Uterus (tissue), 4 donors: ENCODE measurements around the gene TMEM59L. TPM values are rescaled to one million over a fixed set of nuclear protein-coding genes. Genes with fewer than 3 reads are reported as not detected.
A peak's percentile ranks its signal among the peaks of the same experiment; 100 is the strongest.

ENCODE experiments used
- DNase-seq, 2 donors: peaks; one replicate each; pipeline ENCODE4 v3.0.0-alpha.2; 2019 to 2020
- H3K27ac ChIP-seq, 2 donors: fragments of 200-600 bp; sonication (generic); 1 replicate in 1 of 2; 2 replicates in 1 of 2; pipeline ENCODE4 v1.5.1; 2016 to 2018
- H3K27me3 ChIP-seq, 2 donors: fragments of 200-600 bp; sonication (generic); one replicate each; pipeline ENCODE4 v1.5.1; 2018 to 2019; ENCODE audit warnings: control low read depth in 1 of 2
- H3K36me3 ChIP-seq, 2 donors: fragments of 200-600 bp; sonication (generic); one replicate each; pipeline ENCODE4 v1.5.1; 2019; ENCODE audit warnings: control low read depth in 1 of 2
- H3K4me1 ChIP-seq, 2 donors: fragments of 200-600 bp; sonication (generic); one replicate each; pipeline ENCODE4 v1.5.1; 2018 to 2019; ENCODE audit warnings: control low read depth in 1 of 2
- H3K4me3 ChIP-seq, 2 donors: fragments of 200-600 bp; sonication (generic); 1 replicate in 1 of 2; 2 replicates in 1 of 2; pipeline ENCODE4 v1.5.1; 2018 to 2019; ENCODE audit warnings: mild to moderate bottlenecking in 1 of 2
- H3K9me3 ChIP-seq, 2 donors: fragments of 200-600 bp; sonication (generic); one replicate each; pipeline ENCODE4 v1.5.1; 2019; ENCODE audit warnings: control low read depth in 1 of 2
- POLR2A ChIP-seq, 2 donors: fragments of 450-650 bp; IDR thresholded peaks; one replicate each; pipeline ENCODE4 v1.6.1; 2016; ENCODE audit warnings: antibody characterized with exemption in 2 of 2, mild to moderate bottlenecking in 1 of 2, moderate library complexity in 1 of 2
- intact Hi-C: fragments of 100-400 bp; cut with DNase I; formaldehyde crosslinking; loops from one replicate; pipeline ENCODE4 v1.15.1; 2023; ENCODE audit warnings: low total_unique reads
- total RNA-seq, 4 donors: library from RNA; depleted of rRNA in 3 of 4; stranded (reverse); fragments of >200 nt in 3 of 4; gene quantifications; one replicate each; pipeline versions ENCODE4 v1.1.0 to v1.2.4, GENCODE V29; 2014 to 2023
- TF ChIP-seq, protein P1 (sequence below), 4 experiments: fragments of 200-600 bp in 2 of 4; fragments of 450-650 bp in 2 of 4; sonication (generic) in 2 of 4; IDR thresholded peaks; one replicate each; pipeline ENCODE4 v1.5.1; 2016 to 2019; ENCODE audit warnings: antibody characterized with exemption in 4 of 4, mild to moderate bottlenecking in 2 of 4, moderate library complexity in 1 of 4
- donor health status: DM: yes; HTN: yes; CAD: no.

Gene TMEM59L
- total RNA-seq, 4 donors from 2014 or later: 0.26 to 7.5 TPM; not detected in 2

DNA sequence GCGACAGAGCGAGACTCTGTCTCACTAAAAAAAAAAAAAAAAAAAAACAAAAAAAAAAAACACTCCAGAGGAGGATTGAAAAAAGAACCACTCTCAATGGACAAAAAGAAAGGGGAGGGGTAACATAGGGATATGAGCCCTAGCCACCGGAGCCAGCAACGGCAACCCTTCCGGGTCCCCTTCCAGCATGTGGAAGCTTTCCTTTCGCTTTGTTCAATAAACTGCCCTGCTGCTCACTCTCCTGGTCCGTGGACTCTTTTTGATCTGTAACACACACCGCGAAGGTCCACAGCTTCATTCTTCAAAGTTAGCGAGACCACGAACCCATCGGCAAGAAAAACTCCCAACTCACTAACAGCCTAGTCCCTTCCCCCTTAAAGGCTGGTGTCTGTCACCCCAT is 25.1 kb upstream of the TMEM59L start:
- no peak overlapping the region for H3K4me3 ChIP-seq
- TF ChIP-seq POLR2A (IDR thresholded peaks at IDR 0.05): no peak
- TF ChIP-seq, protein P1, sequence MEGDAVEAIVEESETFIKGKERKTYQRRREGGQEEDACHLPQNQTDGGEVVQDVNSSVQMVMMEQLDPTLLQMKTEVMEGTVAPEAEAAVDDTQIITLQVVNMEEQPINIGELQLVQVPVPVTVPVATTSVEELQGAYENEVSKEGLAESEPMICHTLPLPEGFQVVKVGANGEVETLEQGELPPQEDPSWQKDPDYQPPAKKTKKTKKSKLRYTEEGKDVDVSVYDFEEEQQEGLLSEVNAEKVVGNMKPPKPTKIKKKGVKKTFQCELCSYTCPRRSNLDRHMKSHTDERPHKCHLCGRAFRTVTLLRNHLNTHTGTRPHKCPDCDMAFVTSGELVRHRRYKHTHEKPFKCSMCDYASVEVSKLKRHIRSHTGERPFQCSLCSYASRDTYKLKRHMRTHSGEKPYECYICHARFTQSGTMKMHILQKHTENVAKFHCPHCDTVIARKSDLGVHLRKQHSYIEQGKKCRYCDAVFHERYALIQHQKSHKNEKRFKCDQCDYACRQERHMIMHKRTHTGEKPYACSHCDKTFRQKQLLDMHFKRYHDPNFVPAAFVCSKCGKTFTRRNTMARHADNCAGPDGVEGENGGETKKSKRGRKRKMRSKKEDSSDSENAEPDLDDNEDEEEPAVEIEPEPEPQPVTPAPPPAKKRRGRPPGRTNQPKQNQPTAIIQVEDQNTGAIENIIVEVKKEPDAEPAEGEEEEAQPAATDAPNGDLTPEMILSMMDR (IDR thresholded peaks at IDR 0.05): no peak

DNA sequence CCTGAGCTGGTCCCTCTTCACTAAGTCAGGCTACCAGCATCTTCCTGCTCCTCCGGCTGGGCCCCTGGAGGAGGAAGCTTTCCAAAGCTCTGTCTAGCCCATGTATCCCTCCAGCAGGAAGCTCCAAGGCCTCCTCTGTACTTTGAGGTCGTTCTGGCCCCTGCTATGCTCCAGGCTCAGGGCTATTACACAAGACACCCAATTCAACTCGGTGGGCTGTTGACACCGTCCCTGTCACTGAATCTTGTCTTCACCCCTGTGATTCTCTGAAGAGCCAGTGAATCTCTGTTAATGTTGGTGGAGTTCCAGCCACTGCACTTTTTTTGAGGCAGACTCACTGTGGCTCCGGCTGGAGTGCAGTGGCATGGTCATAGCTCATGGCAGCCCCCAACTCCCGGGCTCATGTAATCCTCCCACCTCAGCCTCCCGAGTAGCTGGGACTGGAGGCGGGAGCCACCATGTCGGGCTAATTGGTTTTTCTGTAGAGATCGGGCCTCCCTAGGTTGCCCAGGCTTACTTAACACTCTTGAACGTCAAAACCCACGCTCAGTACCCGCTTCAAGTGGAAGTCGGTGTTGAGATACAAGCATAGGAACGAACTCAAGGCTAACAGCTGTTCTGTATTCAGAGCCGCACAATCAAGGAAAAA is 24.6 kb upstream of the TMEM59L start:
- Histone ChIP-seq H3K27ac (peak overlapping the region; percentile 88 to 89), H3K9me3 (no peaks in the 10 kb centered on the region), H3K4me3 (peak overlapping the region; percentile 48 to 84), H3K4me1 (peaks cover 0 to 6% of the 10 kb centered on the region in 2 donors), H3K36me3 (no peaks in the 10 kb centered on the region), H3K27me3 (no peaks in the 10 kb centered on the region)
- intact Hi-C loops: no loop called here
- DNase-seq: no peak
- TF ChIP-seq, protein P1 (IDR thresholded peaks at IDR 0.05): no peak
- TF ChIP-seq POLR2A (IDR thresholded peaks at IDR 0.05): no peak

More for the DNA sequence above, 25.1 kb upstream of the TMEM59L start:
- intact Hi-C loops: no loop called here
- Histone ChIP-seq H3K9me3 (no peaks in the 10 kb centered on the region), H3K36me3 (no peaks in the 10 kb centered on the region), H3K27me3 (no peaks in the 10 kb centered on the region), H3K27ac (peak overlapping the region; percentile 88 to 89), H3K4me1 (peaks cover 0 to 6% of the 10 kb centered on the region in 2 donors)
- DNase-seq: no peak

- H3K27me3 ChIP-seq: no peaks in the 10 kb centered on the region
- no peaks in the 10 kb centered on the region for H3K36me3 ChIP-seq
- intact Hi-C loops: no loop called here
- H3K9me3 ChIP-seq: no peaks in the 10 kb centered on the region
- H3K27ac ChIP-seq: peak within 1 kb of the TSS; percentile 88 to 89
- peak within 1 kb of the TSS; percentile 48 to 84 for H3K4me3 ChIP-seq
- TF ChIP-seq POLR2A (IDR thresholded peaks at IDR 0.05): peak; percentile 19 to 47
- TF ChIP-seq, protein P1 (IDR thresholded peaks at IDR 0.05): peak; percentile 77 to 92 (median 86)
- peak; percentile 84 for DNase-seq
- peaks cover 0 to 6% of the 10 kb centered on the region in 2 donors for H3K4me1 ChIP-seq
Observed at GRCh38 chr19:18588611-18589379, 23.9 kb upstream of the TMEM59L start, which contains the start of gene REX1BD. REX1BD (plus strand) TSS chr19:18588798; CDS start chr19:18588802, 4 bp downstream.

- TF ChIP-seq POLR2A (IDR thresholded peaks at IDR 0.05): no peak
- TF ChIP-seq, protein P1 (IDR thresholded peaks at IDR 0.05): peak in 2 of 4 experiments; percentile 22 to 35
- H3K4me3 ChIP-seq: peak overlapping the region; percentile 48 to 84
- peaks cover 1 to 10% of the 10 kb centered on the region in 2 donors for H3K4me1 ChIP-seq
- H3K9me3 ChIP-seq: no peaks in the 10 kb centered on the region
- peak overlapping the region; percentile 88 to 89 for H3K27ac ChIP-seq
- intact Hi-C loops: loop anchor here (5.0 kb wide), 1 partner anchor 258 kb away; no protein-coding TSS in a partner anchor
- H3K36me3 ChIP-seq: no peaks in the 10 kb centered on the region
- DNase-seq: peak; percentile 59 to 68
- no peaks in the 10 kb centered on the region for H3K27me3 ChIP-seq
Observed at GRCh38 chr19:18589380-18590272, 23.0 kb upstream of the TMEM59L start.
